Measurements from ENCODE around the gene RPL7A.
"Not testable (repeated sequence)": the region's sequence is repeated elsewhere in the genome, so short reads cannot be mapped to it uniquely, and the experiment has no call there.

Gene RPL7A

DNA sequence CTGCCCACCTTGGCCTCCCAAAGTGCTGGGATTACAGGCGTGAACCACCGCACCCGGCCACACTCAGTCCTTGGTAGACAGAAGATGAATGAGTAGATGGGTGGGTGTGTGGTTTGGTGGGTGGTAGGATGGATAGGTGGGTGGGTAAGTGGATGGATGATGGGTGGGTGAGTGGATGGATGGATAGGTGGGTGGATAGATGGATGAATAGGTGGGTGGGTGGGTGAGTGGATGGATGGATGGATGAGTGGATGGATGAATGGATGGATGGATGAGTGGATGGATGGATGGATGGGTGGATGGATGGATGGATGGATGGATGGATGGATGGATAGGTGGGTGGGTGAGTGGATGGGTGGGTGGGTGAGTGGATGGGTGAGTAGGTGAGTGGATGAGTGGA is 44.3 kb downstream of the RPL7A start:
- DNase-seq: not testable (repeated sequence)

DNA sequence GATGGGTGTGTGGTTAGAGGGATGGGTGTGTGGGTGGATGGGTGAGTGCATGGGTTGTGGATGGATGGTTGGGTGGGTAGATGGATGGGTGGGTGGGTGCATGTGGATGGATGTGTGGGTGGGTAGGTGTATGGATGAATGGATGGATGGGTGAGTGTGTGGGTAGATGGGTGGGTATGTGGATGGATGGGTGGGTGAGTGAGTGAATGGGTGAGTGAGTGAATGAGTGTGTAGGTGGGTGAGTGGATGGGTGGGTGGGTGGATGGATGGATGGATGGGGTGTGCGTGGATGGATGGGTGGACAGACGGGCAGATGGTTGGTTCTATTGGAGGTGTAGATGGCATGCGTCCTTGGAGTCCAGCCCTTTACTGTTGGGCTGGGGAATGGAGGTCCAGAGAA is 45.4 kb downstream of the RPL7A start:
- no peak for DNase-seq

DNA sequence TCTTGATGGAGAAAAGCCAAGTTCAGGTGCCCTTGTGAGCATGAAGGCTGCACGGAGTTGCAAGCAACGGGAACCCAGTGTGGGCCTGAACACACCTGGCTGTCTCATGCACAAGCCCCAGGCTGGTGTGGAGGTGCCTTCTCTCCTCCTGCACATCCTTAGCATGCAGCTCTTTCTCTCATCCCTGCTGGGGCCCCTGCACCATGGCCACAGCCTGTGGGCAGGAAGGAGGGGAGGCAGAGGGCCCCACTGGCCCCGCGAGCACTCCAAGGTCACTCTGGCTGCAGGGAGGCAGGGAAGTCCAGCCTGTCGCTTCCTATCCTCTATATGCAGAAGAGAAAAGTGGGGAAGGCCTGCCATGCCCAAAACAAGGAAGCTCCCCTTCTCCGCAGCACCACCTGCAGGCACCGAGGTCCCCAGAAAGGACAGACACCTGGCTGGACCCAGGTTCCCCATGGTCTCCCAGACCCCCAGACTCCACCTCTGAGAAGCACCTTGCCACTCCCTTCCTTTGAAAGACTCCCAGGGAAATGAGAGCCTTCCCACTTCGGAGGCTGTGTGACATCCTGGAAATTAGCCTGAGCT is 46.8 kb downstream of the RPL7A start:
- DNase-seq: no peak

DNA sequence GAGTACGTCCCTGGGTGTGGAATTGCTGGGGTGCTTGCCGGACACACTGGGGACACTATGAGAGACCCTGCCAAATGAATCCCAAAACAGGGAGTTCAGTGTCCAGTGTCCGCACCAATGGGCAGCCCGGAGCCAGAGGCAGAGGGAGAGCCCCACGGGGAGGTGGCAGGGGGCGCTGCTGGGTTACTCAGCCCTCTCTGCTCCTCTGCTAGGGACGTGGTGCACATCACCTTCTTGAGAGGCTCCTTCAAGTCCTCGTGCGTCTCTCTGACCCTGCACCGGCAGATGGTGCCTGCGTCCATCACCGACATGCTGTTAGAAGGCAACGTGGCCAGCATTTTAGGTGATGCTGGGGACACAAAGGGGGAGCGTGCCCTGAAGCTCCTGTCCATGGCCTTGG is 48.9 kb downstream of the RPL7A start:
- no peak for DNase-seq

DNA sequence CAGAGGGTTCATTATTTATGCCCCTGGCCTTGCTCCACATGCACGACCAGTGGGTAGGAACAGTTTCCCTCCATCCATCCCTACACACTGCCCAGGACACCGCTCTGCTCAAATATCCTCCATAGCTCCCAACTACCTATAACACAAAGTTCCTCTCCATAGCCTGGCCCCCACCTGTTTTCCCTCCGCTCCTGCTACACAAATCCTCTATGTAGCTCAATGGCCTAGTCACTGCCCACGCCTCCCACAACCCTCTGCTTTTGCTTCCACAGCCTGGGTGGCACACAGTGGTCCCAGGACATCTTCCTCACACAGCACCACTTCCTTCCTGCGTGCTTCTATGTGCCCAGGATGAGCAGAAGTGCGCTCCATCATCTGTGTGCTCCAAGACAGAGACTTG is 49.4 kb downstream of the RPL7A start:
- DNase-seq: no peak

DNA sequence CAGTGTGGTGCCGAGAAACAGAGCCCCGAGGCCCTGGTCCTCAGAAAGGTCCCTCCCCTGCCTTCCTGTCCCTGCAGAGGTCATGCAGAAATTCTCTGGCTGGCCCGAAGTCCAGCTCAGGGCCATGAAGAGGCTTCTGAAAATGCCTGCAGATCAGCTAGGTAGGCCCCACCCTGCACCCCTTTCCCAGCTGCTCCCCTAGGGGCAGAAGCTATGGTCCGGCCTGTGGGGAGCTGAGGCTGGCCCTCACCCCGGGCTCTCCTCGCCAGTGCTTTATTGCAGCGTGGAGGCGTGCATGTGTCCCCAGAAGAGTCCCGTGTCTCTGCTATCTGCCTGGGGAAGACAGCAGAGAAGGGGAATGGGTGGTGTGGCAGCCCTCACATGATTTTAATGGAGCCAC is 49.9 kb downstream of the RPL7A start:
- DNase-seq: no peak

DNA sequence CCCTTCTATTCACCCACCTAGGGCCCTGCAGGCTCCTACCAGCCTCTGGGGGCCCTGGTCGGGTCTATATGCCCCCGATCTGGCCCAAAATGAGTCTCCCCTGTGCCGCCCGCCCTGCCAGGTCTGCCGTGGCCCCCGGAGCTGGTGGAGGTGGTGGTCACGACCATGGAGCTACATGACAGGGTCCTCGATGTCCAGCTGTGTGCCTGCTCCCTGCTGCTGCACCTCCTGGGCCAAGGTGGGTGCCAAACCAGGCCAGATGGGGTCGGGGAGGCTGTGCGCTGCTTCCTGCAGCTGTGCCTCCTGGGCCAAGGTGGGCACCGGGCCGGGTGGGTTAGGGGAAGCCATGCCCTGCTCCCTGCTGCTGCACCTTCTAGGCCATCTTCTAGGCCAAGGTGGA is 52.3 kb downstream of the RPL7A start:
- no peak for DNase-seq

All from T1000 (cell line).